HG02763 (cell line): ENCODE results near the gene EIF4G3.
"Not testable (repeated sequence)": the region's sequence is repeated elsewhere in the genome, so short reads cannot be mapped to it uniquely, and the experiment has no call there.

Experiments used
- ATAC-seq: cut with Tn5 transposase; IDR thresholded peaks from one replicate; pipeline ENCODE4 v1.9.1; 2021; ENCODE audit warnings: mild to moderate bottlenecking, moderate library complexity; ENCODE audit not compliant: unreplicated experiment

Gene EIF4G3

GRCh38 chr1:21037091-21037490 lies 139.6 kb downstream of the EIF4G3 start:
- ATAC-seq: no peak

GRCh38 chr1:21035794-21036193 lies 140.9 kb downstream of the EIF4G3 start:
- ATAC-seq: no peak

- ATAC-seq: no peak
Observed at GRCh38 chr1:21034725-21035628, 141.7 kb downstream of the EIF4G3 start.

- no peak for ATAC-seq
Observed at GRCh38 chr1:21032741-21033140, 144.0 kb downstream of the EIF4G3 start.

GRCh38 chr1:21030181-21030580 lies 146.5 kb downstream of the EIF4G3 start:
- no peak for ATAC-seq

GRCh38 chr1:21028520-21029145 lies 148.1 kb downstream of the EIF4G3 start:
- ATAC-seq: no peak

GRCh38 chr1:21027805-21028204 lies 148.9 kb downstream of the EIF4G3 start:
- ATAC-seq: no peak

- no peak for ATAC-seq
Observed at GRCh38 chr1:21024918-21025317, 151.8 kb downstream of the EIF4G3 start.

- ATAC-seq: not testable (repeated sequence)
Observed at GRCh38 chr1:21024136-21024896, 152.4 kb downstream of the EIF4G3 start.

GRCh38 chr1:21022279-21023040 lies 154.2 kb downstream of the EIF4G3 start:
- ATAC-seq: peak; percentile 65

- ATAC-seq: no peak
Observed at GRCh38 chr1:21021311-21021710, 155.4 kb downstream of the EIF4G3 start.

GRCh38 chr1:21020151-21020550 lies 156.5 kb downstream of the EIF4G3 start:
- ATAC-seq: no peak

GRCh38 chr1:21018673-21019072 lies 158.0 kb downstream of the EIF4G3 start:
- no peak for ATAC-seq

GRCh38 chr1:21013510-21013909 lies 163.2 kb downstream of the EIF4G3 start:
- ATAC-seq: no peak

GRCh38 chr1:21012937-21013336 lies 163.8 kb downstream of the EIF4G3 start:
- no peak for ATAC-seq

GRCh38 chr1:21007876-21008275 lies 168.8 kb downstream of the EIF4G3 start:
- no peak for ATAC-seq

- ATAC-seq: no peak
Observed at GRCh38 chr1:21005466-21006239, 171.0 kb downstream of the EIF4G3 start.

- ATAC-seq: no peak
Observed at GRCh38 chr1:21003281-21004045, 173.2 kb downstream of the EIF4G3 start.

- ATAC-seq: no peak
Observed at GRCh38 chr1:21001042-21001441, 175.7 kb downstream of the EIF4G3 start.
